Tibial artery (tissue), 4 donors: ENCODE results near the gene PKDCC.

Experiments used
- DNase-seq, 2 donors: peaks; one replicate each; pipeline ENCODE4 v3.0.0-alpha.2; 2019
- H3K27ac ChIP-seq, 2 donors: fragments of 200-600 bp; sonication (generic) in 1 of 2; 1 replicate in 1 of 2; 2 replicates in 1 of 2; pipeline ENCODE4 v1.5.1; 2018 to 2019; ENCODE audit warnings: mild to moderate bottlenecking in 1 of 2
- H3K27me3 ChIP-seq, 2 donors: fragments of 200-600 bp; sonication (generic) in 1 of 2; one replicate each; pipeline versions ENCODE4 v1.5.1 to v1.6.0; 2016 to 2019
- H3K36me3 ChIP-seq, 3 donors: fragments of 200-600 bp; sonication (generic) in 2 of 3; one replicate each; pipeline ENCODE4 v1.5.1; 2016 to 2019; ENCODE audit warnings: mild to moderate bottlenecking in 2 of 3
- H3K4me1 ChIP-seq, 4 donors: fragments of 200-600 bp; sonication (generic) in 2 of 4; 1 replicate in 3 of 4; 2 replicates in 1 of 4; pipeline ENCODE4 v1.5.1; 2016 to 2019
- H3K4me3 ChIP-seq, 2 donors: fragments of 200-600 bp; sonication (generic) in 1 of 2; 1 replicate in 1 of 2; 2 replicates in 1 of 2; pipeline ENCODE4 v1.5.1; 2018 to 2019; ENCODE audit warnings: mild to moderate bottlenecking in 2 of 2
- H3K9me3 ChIP-seq, 3 donors: fragments of 200-600 bp; sonication (generic) in 1 of 3; one replicate each; pipeline ENCODE4 v1.5.1; 2016 to 2019
- CTCF ChIP-seq, 2 experiments: fragments of 200-600 bp in 1 of 2; fragments of 450-650 bp in 1 of 2; IDR thresholded peaks; one replicate each; pipeline ENCODE4 v1.5.1; 2017 to 2019; ENCODE audit warnings: antibody characterized with exemption in 2 of 2, mild to moderate bottlenecking in 1 of 2, moderate library complexity in 1 of 2
- intact Hi-C: fragments of 100-400 bp; cut with DNase I; formaldehyde crosslinking; loops from one replicate; pipeline ENCODE4 v1.15.0; 2023; ENCODE audit warnings: low total_unique reads

PKDCC gene

GRCh38 chr2:42028571-42029148 lies 19.2 kb upstream of the PKDCC start:
- Histone ChIP-seq H3K4me3 (no peak overlapping the region), H3K36me3 (no peaks in the 10 kb centered on the region), H3K27me3 (no peaks in the 10 kb centered on the region), H3K9me3 (no peaks in the 10 kb centered on the region), H3K27ac (no peak overlapping the region), H3K4me1 (peaks cover 0 to 17% (median 13%) of the 10 kb centered on the region in 4 donors)
- TF ChIP-seq CTCF (IDR thresholded peaks at IDR 0.05), result no peak
- no peak for DNase-seq
- intact Hi-C loops, result no loop called here

- TF ChIP-seq CTCF (IDR thresholded peaks at IDR 0.05), result no peak
- no peak overlapping the region for H3K4me3 ChIP-seq
- H3K27ac ChIP-seq, result no peak overlapping the region
- no peaks in the 10 kb centered on the region for H3K9me3 ChIP-seq
- no peaks in the 10 kb centered on the region for H3K27me3 ChIP-seq
- intact Hi-C loops, result no loop called here
- peaks cover 0 to 15% (median 13%) of the 10 kb centered on the region in 4 donors for H3K4me1 ChIP-seq
- H3K36me3 ChIP-seq, result no peaks in the 10 kb centered on the region
- no peak for DNase-seq
Observed at GRCh38 chr2:42029171-42029570, 18.6 kb upstream of the PKDCC start.

GRCh38 chr2:42029639-42030199 lies 18.1 kb upstream of the PKDCC start:
- no peaks in the 10 kb centered on the region for H3K27me3 ChIP-seq
- H3K4me3 ChIP-seq, result no peak overlapping the region
- no peak for TF ChIP-seq CTCF (IDR thresholded peaks at IDR 0.05)
- peaks cover 0 to 10% (median 10%) of the 10 kb centered on the region in 4 donors for H3K4me1 ChIP-seq
- no peak for DNase-seq
- no peaks in the 10 kb centered on the region for H3K9me3 ChIP-seq
- intact Hi-C loops, result no loop called here
- no peak overlapping the region for H3K27ac ChIP-seq
- no peaks in the 10 kb centered on the region for H3K36me3 ChIP-seq

- no peak for TF ChIP-seq CTCF (IDR thresholded peaks at IDR 0.05)
- no peak for DNase-seq
- Histone ChIP-seq H3K27me3 (no peaks in the 10 kb centered on the region), H3K27ac (no peak overlapping the region), H3K4me1 (peaks cover 0 to 4% (median 4%) of the 10 kb centered on the region in 4 donors), H3K4me3 (no peak overlapping the region), H3K9me3 (no peaks in the 10 kb centered on the region), H3K36me3 (no peaks in the 10 kb centered on the region)
- intact Hi-C loops, result no loop called here
Observed at GRCh38 chr2:42030200-42030759, 17.5 kb upstream of the PKDCC start.

GRCh38 chr2:42030829-42031228 lies 17.0 kb upstream of the PKDCC start:
- Histone ChIP-seq H3K4me3 (no peak overlapping the region), H3K27me3 (no peaks in the 10 kb centered on the region), H3K27ac (no peak overlapping the region), H3K9me3 (no peaks in the 10 kb centered on the region), H3K4me1 (no peaks in the 10 kb centered on the region), H3K36me3 (no peaks in the 10 kb centered on the region)
- no peak for TF ChIP-seq CTCF (IDR thresholded peaks at IDR 0.05)
- DNase-seq, result no peak
- intact Hi-C loops, result no loop called here
